Activated CD4-positive, alpha-beta memory T cell treated with anti-CD3 and anti-CD28 coated beads, Interleukin-2, amount 10 ng/mL, durations not matched to agents 7 days and 5 days (primary cell): ENCODE data around the gene DNAJB11. TPM values are rescaled to one million over a fixed set of nuclear protein-coding genes. Genes with fewer than 3 reads are reported as not detected.

Source experiments
- CTCF ChIA-PET: fragments of 350-600 bp; sonication (Branson Sonifier 250); formaldehyde crosslinking; loops from one replicate; lab custom pipeline; 2021; ENCODE audit warnings: antibody characterized with exemption, inconsistent platforms; lab: Charles Lee
- POLR2A ChIA-PET: fragments of 350-600 bp; sonication (Branson Sonifier 250); formaldehyde crosslinking; loops from one replicate; lab custom pipeline; 2021; ENCODE audit warnings: antibody characterized with exemption; lab: Charles Lee
- DNase-seq: peaks from one replicate; pipeline ENCODE4 v3.0.0-alpha.2; 2020
- H3K27ac Mint-ChIP-seq: one replicate; pipeline ENCODE4 v1.8.0; 2021; ENCODE audit warnings: mild to moderate bottlenecking, mixed read lengths
- H3K27me3 Mint-ChIP-seq: one replicate; pipeline ENCODE4 v1.8.0; 2021; ENCODE audit warnings: mixed read lengths
- H3K36me3 Mint-ChIP-seq: one replicate; pipeline ENCODE4 v1.8.0; 2021; ENCODE audit warnings: low read depth, mixed read lengths
- H3K4me1 Mint-ChIP-seq: one replicate; pipeline ENCODE4 v1.8.0; 2021; ENCODE audit warnings: mixed read lengths
- H3K4me3 Mint-ChIP-seq: one replicate; pipeline ENCODE4 v1.8.0; 2021; ENCODE audit warnings: mild to moderate bottlenecking, mixed read lengths
- H3K9me3 Mint-ChIP-seq: one replicate; pipeline ENCODE4 v1.8.0; 2021; ENCODE audit warnings: mixed read lengths
- total RNA-seq, 2 experiments: library from RNA; stranded (reverse); gene quantifications; one replicate each; pipeline ENCODE4 v1.2.3, GENCODE V29; 2021

DNAJB11 gene
- total RNA-seq, 2 experiments from 2014 or later, result 50.7 to 55.7 TPM

DNA sequence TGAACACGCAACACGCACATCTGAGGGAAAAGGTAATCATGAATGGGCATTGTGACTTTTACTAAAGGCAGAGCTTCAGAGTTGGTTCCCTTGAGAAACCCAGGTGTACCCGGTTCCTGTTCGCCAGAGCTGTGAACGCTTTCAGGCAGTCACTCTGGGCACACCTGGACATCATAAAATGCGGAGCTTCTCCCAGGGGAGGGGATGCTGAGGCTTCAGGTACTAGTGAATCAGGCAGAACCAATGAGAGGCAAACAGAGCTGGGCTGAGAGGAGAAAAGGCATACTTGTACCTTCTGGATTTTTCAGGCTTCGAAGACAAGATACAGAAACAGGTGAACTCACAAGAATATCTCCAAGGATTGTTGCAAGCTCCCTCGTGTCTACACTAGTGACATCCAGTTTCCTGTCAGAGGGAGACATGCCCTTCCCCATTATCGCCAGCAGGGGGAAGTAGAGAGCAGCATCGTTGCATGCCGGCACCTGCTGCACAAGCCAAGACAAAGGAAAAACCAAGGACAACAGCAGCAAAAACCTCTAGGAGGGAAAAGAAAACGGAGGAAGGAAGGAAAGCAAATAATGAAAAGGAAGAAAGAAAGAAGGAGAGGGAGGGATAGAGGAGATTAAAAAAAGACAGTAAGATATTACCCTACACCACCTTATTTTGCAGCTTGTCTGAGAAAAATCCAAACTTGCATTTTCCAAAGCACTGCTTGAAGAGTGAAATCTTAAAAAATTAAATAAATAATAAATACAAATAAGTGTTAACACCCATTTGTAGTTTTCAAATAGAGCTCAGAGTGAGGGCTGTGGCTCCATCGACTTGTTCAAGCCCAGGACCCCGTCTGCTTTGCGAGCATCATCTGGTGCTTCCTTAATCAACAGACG is 44.3 kb downstream of the DNAJB11 start:
- Mint-ChIP-seq H3K27ac (no peak overlapping the region), H3K4me1 (peaks cover 24% of the 10 kb centered on the region), H3K9me3 (no peaks in the 10 kb centered on the region), H3K27me3 (peaks cover 37% of the 10 kb centered on the region), H3K36me3 (no peaks in the 10 kb centered on the region), H3K4me3 (no peak overlapping the region)
- ChIA-PET POLR2A (interaction anchor here (0.8 to 3.7 kb wide), 7 partner anchors 24 to 677 kb away, joined by 3 to 27 read pairs (median 10); partner anchors contain the start of genes DNAJB11, EIF4A2, TBCCD1 and TRA2B), CTCF (interaction anchor here (0.6 to 5.4 kb wide), 47 partner anchors 11 to 1309 kb away, joined by 3 to 117 read pairs (median 5); partner anchors contain the start of genes DNAJB11, EIF4A2, RFC4 and RPL39L)
- peak; percentile 79 for DNase-seq

DNA sequence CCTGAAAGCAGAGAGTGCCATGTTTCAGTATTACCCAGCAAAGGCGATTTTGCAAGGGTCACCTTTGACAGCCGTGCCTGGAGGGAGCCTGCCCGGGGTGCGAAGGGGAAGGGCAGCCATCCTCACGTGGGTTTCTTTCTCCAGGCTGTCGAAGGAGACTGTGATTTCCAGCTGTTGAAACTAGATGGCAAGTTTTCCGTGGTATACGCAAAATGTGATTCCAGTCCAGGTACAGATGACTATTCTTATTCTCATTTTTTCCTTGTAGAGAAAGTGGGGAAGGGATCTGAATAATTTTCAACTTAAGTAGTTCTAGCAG is 45.7 kb downstream of the DNAJB11 start:
- H3K36me3 Mint-ChIP-seq, result no peaks in the 10 kb centered on the region
- no peak overlapping the region for H3K4me3 Mint-ChIP-seq
- H3K27me3 Mint-ChIP-seq, result peaks cover 41% of the 10 kb centered on the region
- DNase-seq, result no peak
- no peak overlapping the region for H3K27ac Mint-ChIP-seq
- H3K4me1 Mint-ChIP-seq, result peaks cover 24% of the 10 kb centered on the region
- ChIA-PET POLR2A (interaction anchor here (0.7 to 3.7 kb wide), 6 partner anchors 28 to 205 kb away, joined by 3 to 27 read pairs (median 10); partner anchors contain the start of genes DNAJB11, EIF4A2 and TBCCD1), CTCF (interaction anchor here (0.6 to 5.4 kb wide), 37 partner anchors 8 to 673 kb away, joined by 3 to 117 read pairs (median 8); partner anchors contain the start of genes DNAJB11, EIF4A2 and TBCCD1)
- no peaks in the 10 kb centered on the region for H3K9me3 Mint-ChIP-seq

DNA sequence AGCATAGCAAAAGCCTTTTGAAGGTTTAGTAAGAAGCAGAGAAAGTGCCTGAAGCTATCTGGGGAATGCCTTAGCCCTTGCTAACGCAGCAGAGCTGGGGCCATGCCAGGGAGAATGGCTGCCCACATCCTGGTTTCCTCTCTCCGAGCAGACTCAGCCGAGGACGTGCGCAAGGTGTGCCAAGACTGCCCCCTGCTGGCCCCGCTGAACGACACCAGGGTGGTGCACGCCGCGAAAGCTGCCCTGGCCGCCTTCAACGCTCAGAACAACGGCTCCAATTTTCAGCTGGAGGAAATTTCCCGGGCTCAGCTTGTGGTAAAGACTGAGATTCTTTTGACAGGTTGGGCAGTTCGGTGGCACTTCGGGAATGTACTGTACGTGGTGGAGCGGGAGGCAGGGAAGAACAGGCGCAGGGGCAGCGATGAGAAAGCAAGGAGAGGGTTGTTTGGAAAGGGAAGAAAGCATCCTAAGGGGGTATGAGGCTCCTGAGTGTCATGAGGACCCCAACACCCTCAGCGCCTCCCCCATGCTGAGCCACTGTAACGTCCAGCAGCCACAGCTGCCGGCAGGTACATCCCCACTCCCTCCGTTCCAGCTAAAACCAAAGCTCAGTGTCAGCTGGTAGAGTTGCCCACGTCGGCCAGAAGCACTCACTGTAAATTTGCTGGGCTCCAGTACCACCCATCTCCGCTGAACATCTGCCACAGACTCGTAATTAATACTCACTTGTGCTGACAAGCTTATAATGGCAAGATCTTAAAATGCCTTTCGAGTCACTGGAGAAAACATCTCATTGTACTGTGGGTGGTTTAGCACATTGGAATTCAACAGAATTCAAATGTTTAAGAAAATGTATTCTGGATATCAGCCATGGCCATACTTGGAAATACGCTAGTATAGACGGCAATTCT is 46.8 kb downstream of the DNAJB11 start:
- H3K4me3 Mint-ChIP-seq, result peak overlapping the region; percentile 9
- CTCF ChIA-PET, result interaction anchor here (0.5 to 5.4 kb wide), 66 partner anchors 8 to 751 kb away, joined by 3 to 117 read pairs (median 4); partner anchors contain the start of genes DNAJB11, EIF4A2, RTP4 and TBCCD1
- peaks cover 24% of the 10 kb centered on the region for H3K4me1 Mint-ChIP-seq
- no peak overlapping the region for H3K27ac Mint-ChIP-seq
- DNase-seq, result peak; percentile 87
- no peaks in the 10 kb centered on the region for H3K36me3 Mint-ChIP-seq
- peaks cover 41% of the 10 kb centered on the region for H3K27me3 Mint-ChIP-seq
- no peaks in the 10 kb centered on the region for H3K9me3 Mint-ChIP-seq
- POLR2A ChIA-PET, result interaction anchor here (0.7 to 3.7 kb wide), 13 partner anchors 21 to 210 kb away, joined by 3 to 27 read pairs (median 4); partner anchors contain the start of genes DNAJB11, EIF4A2 and TBCCD1

- H3K27ac Mint-ChIP-seq, result no peak overlapping the region
- CTCF ChIA-PET, result interaction anchor here (0.9 to 5.4 kb wide), 6 partner anchors 7 to 202 kb away, joined by 3 to 117 read pairs (median 24); no protein-coding TSS in a partner anchor
- POLR2A ChIA-PET, result interaction anchor here (1.7 to 3.4 kb wide), 2 partner anchors 154 to 165 kb away, joined by 6 to 15 read pairs; partner anchors contain the start of gene EIF4A2
- no peak overlapping the region for H3K4me3 Mint-ChIP-seq
- no peaks in the 10 kb centered on the region for H3K9me3 Mint-ChIP-seq
- peaks cover 21% of the 10 kb centered on the region for H3K4me1 Mint-ChIP-seq
- no peaks in the 10 kb centered on the region for H3K36me3 Mint-ChIP-seq
- no peak for DNase-seq
- peaks cover 40% of the 10 kb centered on the region for H3K27me3 Mint-ChIP-seq
Observed at GRCh38 chr3:186618318-186618938, 47.9 kb downstream of the DNAJB11 start.

- DNase-seq, result no peak
- Mint-ChIP-seq H3K36me3 (no peaks in the 10 kb centered on the region), H3K4me1 (peaks cover 16% of the 10 kb centered on the region), H3K27me3 (peaks cover 35% of the 10 kb centered on the region), H3K9me3 (no peaks in the 10 kb centered on the region), H3K27ac (no peak overlapping the region), H3K4me3 (no peak overlapping the region)
- POLR2A ChIA-PET, result interaction anchor here (3.4 kb wide), 1 partner anchor 164 kb away, joined by 15 read pairs; the partner anchor contains the start of gene EIF4A2
- CTCF ChIA-PET, result no interaction called here
Observed at GRCh38 chr3:186619787-186620212, 49.3 kb downstream of the DNAJB11 start.

- Mint-ChIP-seq H3K27ac (no peak overlapping the region), H3K9me3 (no peaks in the 10 kb centered on the region), H3K4me1 (peaks cover 13% of the 10 kb centered on the region), H3K4me3 (no peak overlapping the region), H3K36me3 (no peaks in the 10 kb centered on the region), H3K27me3 (peaks cover 33% of the 10 kb centered on the region)
- CTCF ChIA-PET, result interaction anchor here (0.9 to 1.4 kb wide), 3 partner anchors 7 to 201 kb away, joined by 3 read pairs; no protein-coding TSS in a partner anchor
- POLR2A ChIA-PET, result no interaction called here
- no peak for DNase-seq
Observed at GRCh38 chr3:186620213-186621092, 49.9 kb downstream of the DNAJB11 start.

DNA sequence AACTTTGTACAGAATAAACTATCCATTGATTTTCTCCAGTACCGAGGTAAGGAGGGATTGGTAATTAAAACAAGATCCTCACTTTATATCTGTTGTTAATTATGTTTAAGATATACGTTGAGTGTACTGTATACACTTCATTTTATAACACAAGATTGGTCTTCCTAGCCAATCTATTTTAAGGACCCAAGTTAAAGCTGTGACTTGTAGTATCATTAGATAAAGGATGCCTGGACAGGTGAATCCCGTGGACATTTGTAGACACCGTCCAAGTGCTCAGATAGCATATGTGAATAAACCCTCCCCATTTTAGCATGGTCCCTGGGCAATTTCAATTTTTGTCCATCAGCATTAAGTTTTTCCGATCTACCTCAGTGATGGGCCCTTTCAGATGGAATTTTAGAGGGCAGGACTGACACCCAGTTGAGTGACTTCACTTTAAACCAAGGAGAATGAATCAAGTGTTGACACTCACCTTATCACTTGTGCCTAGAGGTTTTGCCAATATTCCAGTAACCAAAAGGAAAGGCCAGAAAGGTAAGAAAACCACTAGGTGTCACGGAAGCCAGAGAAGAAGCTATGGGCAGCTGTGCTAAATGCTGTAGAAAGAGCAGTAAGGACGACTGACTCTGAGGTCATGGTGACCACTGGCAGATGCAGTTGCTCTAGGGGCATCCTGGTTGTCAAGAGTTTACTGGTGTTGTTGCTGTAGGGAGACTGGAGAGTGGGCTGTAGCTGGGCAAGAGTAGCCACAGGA is 51.6 kb downstream of the DNAJB11 start:
- DNase-seq, result no peak
- CTCF ChIA-PET, result interaction anchor here (1.2 to 1.4 kb wide), 2 partner anchors 9 to 12 kb away, joined by 3 read pairs; no protein-coding TSS in a partner anchor
- peaks cover 4% of the 10 kb centered on the region for H3K4me1 Mint-ChIP-seq
- H3K36me3 Mint-ChIP-seq, result no peaks in the 10 kb centered on the region
- no peaks in the 10 kb centered on the region for H3K9me3 Mint-ChIP-seq
- POLR2A ChIA-PET, result no interaction called here
- H3K4me3 Mint-ChIP-seq, result no peak overlapping the region
- H3K27me3 Mint-ChIP-seq, result peaks cover 33% of the 10 kb centered on the region
- no peak overlapping the region for H3K27ac Mint-ChIP-seq

DNA sequence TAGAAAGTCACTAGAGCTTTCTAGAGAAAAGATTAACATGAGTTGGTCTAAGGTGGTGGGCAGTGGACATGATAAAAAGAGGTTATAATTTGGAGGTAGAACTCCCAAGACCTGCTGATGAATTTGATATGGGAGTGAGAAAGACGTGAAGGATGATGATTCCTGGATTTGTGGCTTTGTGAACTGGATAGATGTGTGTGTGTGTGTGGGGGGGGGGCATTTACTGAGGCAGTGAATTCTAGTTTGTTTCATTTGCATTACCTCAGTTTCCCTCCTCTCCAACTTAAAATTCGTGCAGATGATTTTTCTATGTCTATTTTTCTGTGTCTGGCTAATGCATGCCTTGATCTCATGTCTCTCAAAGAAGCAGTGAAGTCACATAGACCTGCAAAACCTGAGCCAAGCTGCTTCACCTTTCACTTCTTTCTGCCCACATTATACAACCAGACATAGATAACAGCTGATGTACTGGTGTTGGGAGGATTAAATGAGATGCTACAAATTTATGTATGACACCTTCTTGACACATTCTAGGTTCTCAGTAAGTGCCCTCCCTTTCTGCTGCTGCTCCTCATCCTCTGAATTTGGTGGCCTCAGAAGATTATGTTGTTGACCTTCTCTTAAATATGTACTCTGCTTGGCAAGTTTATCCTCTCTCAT is 52.3 kb downstream of the DNAJB11 start:
- Mint-ChIP-seq H3K27me3 (peaks cover 27% of the 10 kb centered on the region), H3K9me3 (peaks cover under 1% of the 10 kb centered on the region), H3K4me3 (no peak overlapping the region), H3K27ac (no peak overlapping the region), H3K36me3 (no peaks in the 10 kb centered on the region), H3K4me1 (no peaks in the 10 kb centered on the region)
- ChIA-PET CTCF (no interaction called here), POLR2A (no interaction called here)
- no peak for DNase-seq

DNA sequence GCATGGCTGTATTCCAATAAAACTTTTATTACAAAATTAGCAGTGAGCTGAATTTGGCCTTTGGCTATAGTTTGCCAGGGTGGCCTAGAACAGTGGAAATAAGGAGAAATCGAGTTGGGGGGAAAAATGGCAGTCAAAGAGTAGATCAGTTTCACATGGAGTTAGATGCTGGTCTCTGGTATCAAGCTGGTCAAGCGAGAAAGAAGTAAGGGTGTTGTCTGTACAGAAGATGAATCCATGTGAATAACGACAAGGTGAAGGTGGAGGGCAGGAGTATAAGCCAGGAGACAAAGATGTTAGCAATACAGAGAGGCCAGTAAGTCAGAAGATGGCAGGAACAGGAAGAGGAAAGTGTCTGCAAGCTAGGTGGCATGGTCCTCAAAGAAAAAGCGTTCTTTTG is 54.1 kb downstream of the DNAJB11 start:
- Mint-ChIP-seq H3K36me3 (no peaks in the 10 kb centered on the region), H3K9me3 (peaks cover 2% of the 10 kb centered on the region), H3K4me1 (no peaks in the 10 kb centered on the region), H3K27ac (no peak overlapping the region), H3K27me3 (peaks cover 25% of the 10 kb centered on the region), H3K4me3 (no peak overlapping the region)
- no peak for DNase-seq
- POLR2A ChIA-PET, result no interaction called here
- CTCF ChIA-PET, result interaction anchor here (3.7 kb wide), 1 partner anchor 9 kb away, joined by 41 read pairs; no protein-coding TSS in a partner anchor

DNA sequence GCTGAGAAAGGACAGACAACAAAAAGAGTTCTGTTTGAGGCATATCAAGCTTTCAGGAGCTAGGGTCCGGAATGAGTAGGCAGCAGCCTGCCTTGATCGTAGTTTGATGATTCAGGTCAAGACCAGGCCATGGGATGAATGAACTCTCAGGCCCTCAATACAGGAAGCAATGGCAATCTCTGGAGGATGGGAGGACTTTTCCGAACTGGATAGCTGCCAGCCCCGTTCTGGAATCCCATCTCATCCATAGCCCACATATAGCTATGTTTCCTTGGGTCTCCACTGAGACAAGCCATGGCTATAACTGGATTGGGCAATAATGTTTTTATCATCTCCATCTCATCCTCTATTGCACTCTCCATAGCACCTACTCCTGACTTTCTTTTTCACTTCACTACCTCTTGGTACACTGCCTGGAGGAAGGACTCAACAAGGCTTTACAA is 55.1 kb downstream of the DNAJB11 start:
- ChIA-PET POLR2A (no interaction called here), CTCF (interaction anchor here (3.7 kb wide), 1 partner anchor 10 kb away, joined by 41 read pairs; no protein-coding TSS in a partner anchor)
- H3K9me3 Mint-ChIP-seq, result peaks cover 2% of the 10 kb centered on the region
- H3K27ac Mint-ChIP-seq, result no peak overlapping the region
- DNase-seq, result no peak
- H3K36me3 Mint-ChIP-seq, result no peaks in the 10 kb centered on the region
- H3K4me1 Mint-ChIP-seq, result no peaks in the 10 kb centered on the region
- peaks cover 30% of the 10 kb centered on the region for H3K27me3 Mint-ChIP-seq
- H3K4me3 Mint-ChIP-seq, result no peak overlapping the region
